Natural killer cell (primary cell): Measurements from ENCODE around the gene TIMM10. TPM values are rescaled to one million over a fixed set of nuclear protein-coding genes. Genes with fewer than 3 reads are reported as not detected.
A peak's percentile ranks its signal among the peaks of the same experiment; 100 is the strongest.

Source experiments
- ATAC-seq, 3 donors: fragments of 150-1000 bp in 2 of 3; fragments of 200-7000 bp in 1 of 3; cut with Tn5 transposase; 1 replicate in 1 of 3; 2 replicates in 2 of 3; pipeline ENCODE4 v1.10.0; 2021; ENCODE audit warnings: mild to moderate bottlenecking in 2 of 3, moderate library complexity in 2 of 3
- DNase-seq, 2 donors: peaks; one replicate each; pipeline versions ENCODE4 v3.0.0 to v3.0.0-alpha.2; 2013 to 2021; ENCODE audit warnings: mixed read lengths in 1 of 2
- H3K27ac ChIP-seq: one replicate; pipeline ENCODE4 v1.5.1; 2013; ENCODE audit warnings: mild to moderate bottlenecking, low read length
- H3K27me3 ChIP-seq: one replicate; pipeline ENCODE4 v1.6.1; 2013; ENCODE audit warnings: low read length; ENCODE audit not compliant: control insufficient read depth, insufficient read depth
- H3K36me3 ChIP-seq: one replicate; pipeline ENCODE4 v1.6.1; 2013; ENCODE audit warnings: low read length; ENCODE audit not compliant: control insufficient read depth, insufficient read depth
- H3K4me1 ChIP-seq: one replicate; pipeline ENCODE4 v1.6.1; 2013; ENCODE audit warnings: low read length; ENCODE audit not compliant: control insufficient read depth, insufficient read depth
- H3K4me3 ChIP-seq: one replicate; pipeline ENCODE4 v1.5.1; 2013; ENCODE audit warnings: low read length
- H3K9me3 ChIP-seq: one replicate; pipeline ENCODE4 v1.6.1; 2013; ENCODE audit warnings: low read length; ENCODE audit not compliant: control insufficient read depth, insufficient read depth
- H3K27ac Mint-ChIP-seq, 2 donors: one replicate each; pipeline ENCODE4 v1.8.0; 2022; ENCODE audit warnings: mild to moderate bottlenecking in 2 of 2, mixed read lengths in 2 of 2, moderate library complexity in 1 of 2
- H3K27me3 Mint-ChIP-seq, 2 donors: one replicate each; pipeline ENCODE4 v1.8.0; 2022; ENCODE audit warnings: low read depth in 2 of 2, mixed read lengths in 2 of 2
- H3K36me3 Mint-ChIP-seq: one replicate; pipeline ENCODE4 v1.8.0; 2022; ENCODE audit warnings: mixed read lengths
- H3K4me1 Mint-ChIP-seq, 2 donors: one replicate each; pipeline ENCODE4 v1.8.0; 2022; ENCODE audit warnings: mixed read lengths in 2 of 2
- H3K4me3 Mint-ChIP-seq: one replicate; pipeline ENCODE4 v1.8.0; 2022; ENCODE audit warnings: mild to moderate bottlenecking, moderate library complexity, mixed read lengths
- H3K9me3 Mint-ChIP-seq, 2 donors: one replicate each; pipeline ENCODE4 v1.8.0; 2022; ENCODE audit warnings: mixed read lengths in 2 of 2
- WGBS: methylation state at CpG from one replicate; pipeline ENCODE4 v1.1.7; 2013; ENCODE audit warnings: missing lambda C conversion rate; ENCODE audit not compliant: insufficient coverage; 5-methylcytosine and 5-hydroxymethylcytosine counted together
- intact Hi-C: fragments of 100-400 bp; cut with micrococcal nuclease; formaldehyde crosslinking; loops from one replicate; pipeline ENCODE4 v1.14.2; 2022
- total RNA-seq, 4 donors: library from RNA; stranded (reverse); fragments of 120-200 nt in 1 of 4; gene quantifications; one replicate each; pipeline versions ENCODE4 v1.2.3 to v1.2.4, GENCODE V29; 2013 to 2022
- TF ChIP-seq, protein P1 (sequence below): fragments of 200-600 bp; IDR thresholded peaks from one replicate; pipeline ENCODE4 v1.8.0; 2022; ENCODE audit warnings: antibody characterized with exemption

TIMM10 gene
- total RNA-seq, 3 donors from 2014 or later (not counting 1 experiment from before 2014, with no cell fraction given) = 15.0 to 18.8 (median 17.1) TPM

- H3K9me3 Mint-ChIP-seq = no peaks in the 10 kb centered on the region
- peaks cover 12% of the 10 kb centered on the region for H3K36me3 ChIP-seq
- H3K4me3 ChIP-seq = no peak overlapping the region
- H3K4me3 Mint-ChIP-seq = no peak overlapping the region
- WGBS = 3% methylated on average over 49 of the region's 52 CpGs
- no peaks in the 10 kb centered on the region for H3K9me3 ChIP-seq
- H3K27ac ChIP-seq = no peak overlapping the region
- peaks cover 10% of the 10 kb centered on the region for H3K27me3 ChIP-seq
- H3K27ac Mint-ChIP-seq = no peak overlapping the region
- DNase-seq = peak; percentile 57 to 79
- ATAC-seq = peak; percentile 74 to 83 (median 77)
- H3K27me3 Mint-ChIP-seq = peaks cover 7 to 26% of the 10 kb centered on the region in 2 donors
- peaks cover 6 to 11% of the 10 kb centered on the region in 2 donors for H3K4me1 Mint-ChIP-seq
- H3K36me3 Mint-ChIP-seq = no peaks in the 10 kb centered on the region
- TF ChIP-seq, protein P1, sequence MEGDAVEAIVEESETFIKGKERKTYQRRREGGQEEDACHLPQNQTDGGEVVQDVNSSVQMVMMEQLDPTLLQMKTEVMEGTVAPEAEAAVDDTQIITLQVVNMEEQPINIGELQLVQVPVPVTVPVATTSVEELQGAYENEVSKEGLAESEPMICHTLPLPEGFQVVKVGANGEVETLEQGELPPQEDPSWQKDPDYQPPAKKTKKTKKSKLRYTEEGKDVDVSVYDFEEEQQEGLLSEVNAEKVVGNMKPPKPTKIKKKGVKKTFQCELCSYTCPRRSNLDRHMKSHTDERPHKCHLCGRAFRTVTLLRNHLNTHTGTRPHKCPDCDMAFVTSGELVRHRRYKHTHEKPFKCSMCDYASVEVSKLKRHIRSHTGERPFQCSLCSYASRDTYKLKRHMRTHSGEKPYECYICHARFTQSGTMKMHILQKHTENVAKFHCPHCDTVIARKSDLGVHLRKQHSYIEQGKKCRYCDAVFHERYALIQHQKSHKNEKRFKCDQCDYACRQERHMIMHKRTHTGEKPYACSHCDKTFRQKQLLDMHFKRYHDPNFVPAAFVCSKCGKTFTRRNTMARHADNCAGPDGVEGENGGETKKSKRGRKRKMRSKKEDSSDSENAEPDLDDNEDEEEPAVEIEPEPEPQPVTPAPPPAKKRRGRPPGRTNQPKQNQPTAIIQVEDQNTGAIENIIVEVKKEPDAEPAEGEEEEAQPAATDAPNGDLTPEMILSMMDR = peak; percentile 45
- intact Hi-C loops = loop anchor here (5.0 kb wide), 1 partner anchor 136 kb away; no protein-coding TSS in a partner anchor
- H3K4me1 ChIP-seq = peaks cover 33% of the 10 kb centered on the region
These were observed 47.6 kb downstream of the TIMM10 start for GRCh38 chr11:57482782-57483561.

GRCh38 chr11:57481915-57482781, 48.4 kb downstream of the TIMM10 start:
- Mint-ChIP-seq H3K4me1 (peaks cover 6 to 13% of the 10 kb centered on the region in 2 donors), H3K27me3 (peaks cover 7 to 26% of the 10 kb centered on the region in 2 donors)

GRCh38 chr11:57481315-57481714, 49.2 kb downstream of the TIMM10 start:
- Mint-ChIP-seq H3K27me3 (peaks cover 7 to 26% of the 10 kb centered on the region in 2 donors), H3K4me3 (no peak overlapping the region), H3K4me1 (peaks cover 6 to 21% of the 10 kb centered on the region in 2 donors), H3K36me3 (no peaks in the 10 kb centered on the region), H3K27ac (no peak overlapping the region), H3K9me3 (no peaks in the 10 kb centered on the region)
- peaks cover 7% of the 10 kb centered on the region for H3K36me3 ChIP-seq
- TF ChIP-seq, protein P1 = no peak
- no peaks in the 10 kb centered on the region for H3K9me3 ChIP-seq
- no peak overlapping the region for H3K27ac ChIP-seq
- no peak for ATAC-seq
- H3K4me3 ChIP-seq = no peak overlapping the region
- peaks cover 39% of the 10 kb centered on the region for H3K4me1 ChIP-seq
- intact Hi-C loops = loop anchor here (5.0 kb wide), 1 partner anchor 134 kb away; no protein-coding TSS in a partner anchor
- peaks cover 10% of the 10 kb centered on the region for H3K27me3 ChIP-seq
- no CpG with 5 or more reads among the region's 2 CpGs for WGBS
- DNase-seq = no peak

More at GRCh38 chr11:57481915-57482781, 48.4 kb downstream of the TIMM10 start:
- Histone ChIP-seq H3K4me1 (peaks cover 33% of the 10 kb centered on the region), H3K27me3 (peaks cover 10% of the 10 kb centered on the region), H3K4me3 (no peak overlapping the region), H3K9me3 (no peaks in the 10 kb centered on the region), H3K36me3 (peaks cover 7% of the 10 kb centered on the region), H3K27ac (no peak overlapping the region)
- Mint-ChIP-seq H3K36me3 (no peaks in the 10 kb centered on the region), H3K4me3 (no peak overlapping the region), H3K9me3 (no peaks in the 10 kb centered on the region), H3K27ac (no peak overlapping the region)
- TF ChIP-seq, protein P1 = no peak
- ATAC-seq (no peak), DNase-seq (no peak)
- 32% methylated on average over 43 of the region's 44 CpGs for WGBS
- intact Hi-C loops = loop anchor here (5.0 kb wide), 1 partner anchor 135 kb away; no protein-coding TSS in a partner anchor
